Fibroblast of pulmonary artery (primary cell): ENCODE data around the gene ARFRP1.

Source experiments
- DNase-seq: peaks from one replicate; pipeline ENCODE4 v3.0.0-alpha.2; 2010; ENCODE audit warnings: low read depth
- H3K4me3 ChIP-seq: replicated peaks from 2 replicates; pipeline ENCODE4 v1.5.1; 2011; ENCODE audit warnings: low read depth, mild to moderate bottlenecking, control low read depth, low read length, moderate library complexity
- TF ChIP-seq, protein P1 (sequence below): IDR thresholded peaks from 2 replicates; pipeline ENCODE4 v1.5.1; 2011; ENCODE audit warnings: mild to moderate bottlenecking, control low read depth, low read length, inconsistent platforms; ENCODE audit errors: missing control alignments

ARFRP1 gene

GRCh38 chr20:63742381-63743024 lies 34.7 kb upstream of the ARFRP1 start:
- no peak overlapping the region for H3K4me3 ChIP-seq
- TF ChIP-seq, protein P1, sequence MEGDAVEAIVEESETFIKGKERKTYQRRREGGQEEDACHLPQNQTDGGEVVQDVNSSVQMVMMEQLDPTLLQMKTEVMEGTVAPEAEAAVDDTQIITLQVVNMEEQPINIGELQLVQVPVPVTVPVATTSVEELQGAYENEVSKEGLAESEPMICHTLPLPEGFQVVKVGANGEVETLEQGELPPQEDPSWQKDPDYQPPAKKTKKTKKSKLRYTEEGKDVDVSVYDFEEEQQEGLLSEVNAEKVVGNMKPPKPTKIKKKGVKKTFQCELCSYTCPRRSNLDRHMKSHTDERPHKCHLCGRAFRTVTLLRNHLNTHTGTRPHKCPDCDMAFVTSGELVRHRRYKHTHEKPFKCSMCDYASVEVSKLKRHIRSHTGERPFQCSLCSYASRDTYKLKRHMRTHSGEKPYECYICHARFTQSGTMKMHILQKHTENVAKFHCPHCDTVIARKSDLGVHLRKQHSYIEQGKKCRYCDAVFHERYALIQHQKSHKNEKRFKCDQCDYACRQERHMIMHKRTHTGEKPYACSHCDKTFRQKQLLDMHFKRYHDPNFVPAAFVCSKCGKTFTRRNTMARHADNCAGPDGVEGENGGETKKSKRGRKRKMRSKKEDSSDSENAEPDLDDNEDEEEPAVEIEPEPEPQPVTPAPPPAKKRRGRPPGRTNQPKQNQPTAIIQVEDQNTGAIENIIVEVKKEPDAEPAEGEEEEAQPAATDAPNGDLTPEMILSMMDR, result no peak

GRCh38 chr20:63741676-63742380 lies 34.1 kb upstream of the ARFRP1 start:
- no peak for DNase-seq
- TF ChIP-seq, protein P1, result no peak
- H3K4me3 ChIP-seq, result peak overlapping the region; percentile 72

More at GRCh38 chr20:63742381-63743024, 34.7 kb upstream of the ARFRP1 start:
- no peak for DNase-seq

DNA sequence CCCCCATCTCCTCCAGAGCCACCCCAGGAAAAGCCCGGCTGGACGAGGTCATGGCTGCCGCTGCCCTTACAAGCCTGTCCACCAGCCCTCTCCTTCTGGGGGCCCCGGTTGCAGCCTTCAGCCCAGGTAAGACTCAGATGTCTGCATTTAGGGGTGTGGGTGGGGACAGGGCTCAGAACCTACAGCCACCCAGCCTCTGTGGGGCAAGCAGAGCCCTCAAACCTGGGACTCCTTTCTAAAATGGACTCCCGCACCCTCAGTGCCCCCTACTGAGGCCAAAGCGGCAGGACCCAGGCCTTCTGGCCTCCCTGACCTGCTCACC lies 33.5 kb upstream of the ARFRP1 start:
- H3K4me3 ChIP-seq, result peak overlapping the region; percentile 72
- TF ChIP-seq, protein P1, result no peak
- no peak for DNase-seq

- peak overlapping the region; percentile 72 for H3K4me3 ChIP-seq
- TF ChIP-seq, protein P1, result peak; percentile 3
- DNase-seq, result peak; percentile 91
Observed at GRCh38 chr20:63740627-63741353, 33.0 kb upstream of the ARFRP1 start.

DNA sequence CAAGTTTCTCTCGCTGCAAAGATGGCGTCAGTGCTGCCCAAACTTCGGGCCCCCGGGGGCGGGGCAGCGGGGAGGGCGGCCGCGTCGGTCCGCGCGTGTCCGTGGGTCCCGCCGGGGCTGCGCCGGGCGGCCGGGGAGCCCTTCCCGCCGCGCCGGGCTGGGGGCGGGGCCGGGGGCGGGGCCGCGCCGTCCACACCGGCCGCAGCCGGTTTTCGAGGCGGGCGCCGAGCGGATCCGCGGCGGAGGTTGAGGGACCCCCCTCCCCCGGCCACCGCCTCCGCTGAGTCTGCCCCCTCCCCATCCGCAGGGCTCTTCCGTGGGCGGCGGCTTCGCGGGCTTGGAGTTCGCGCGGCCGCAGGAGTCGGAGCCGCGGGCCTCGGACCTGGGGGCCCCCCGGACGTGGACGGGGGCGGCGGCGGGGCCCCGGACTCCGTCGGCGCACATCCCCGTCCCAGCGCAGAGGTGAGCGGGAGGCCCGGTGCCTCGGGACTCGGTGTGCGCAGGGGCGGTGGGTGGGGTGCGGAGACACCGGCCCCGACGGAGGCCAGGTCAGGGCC lies 32.4 kb upstream of the ARFRP1 start:
- TF ChIP-seq, protein P1, result no peak
- DNase-seq, result peak; percentile 26

GRCh38 chr20:63739130-63740069 lies 31.6 kb upstream of the ARFRP1 start, which contains the start of gene SLC2A4RG:
Gene SLC2A4RG (plus strand): TSS chr20:63739776. CDS start chr20:63739913, 137 bp downstream.
- H3K4me3 ChIP-seq, result peak within 1 kb of the TSS; percentile 72
- TF ChIP-seq, protein P1, result no peak
- DNase-seq, result peak; percentile 71

More for the DNA sequence above, 32.4 kb upstream of the ARFRP1 start:
- peak overlapping the region; percentile 72 for H3K4me3 ChIP-seq
